ENCODE data around the gene PRKN. TPM values are rescaled to one million over a fixed set of nuclear protein-coding genes. Genes with fewer than 3 reads are reported as not detected.

PRKN gene
- total RNA-seq, 1 donor from 2014 or later = 7.0 TPM

DNA sequence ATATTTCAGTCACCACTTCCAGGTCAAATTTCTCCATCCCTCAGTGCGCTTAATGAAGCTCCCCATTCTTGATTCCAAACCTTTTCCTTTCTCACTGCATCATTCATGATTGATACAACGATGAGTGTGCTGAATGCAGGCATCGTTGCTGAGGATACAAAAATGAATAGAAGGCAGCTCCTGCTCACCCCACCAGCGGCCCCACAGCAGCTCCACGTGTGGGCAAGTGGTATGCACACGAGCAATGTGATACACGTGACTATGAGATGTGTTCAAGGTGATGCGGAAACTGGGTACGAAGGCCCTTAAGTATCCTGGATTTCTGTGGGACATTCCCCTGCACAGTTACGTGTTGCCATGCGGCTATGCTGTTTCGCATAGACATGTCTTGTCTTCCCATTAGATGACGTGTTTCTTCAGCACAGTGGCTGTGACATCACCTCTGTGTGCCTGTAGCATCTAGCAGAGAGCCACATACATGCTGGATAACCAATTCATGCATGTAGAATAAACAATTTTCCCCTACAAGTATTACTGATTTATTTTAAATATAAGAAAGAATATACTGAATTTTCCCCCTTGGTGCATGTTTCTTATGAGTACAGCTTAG is 1193.2 kb downstream of the PRKN start:
- no peak for DNase-seq
- H3K4me3 Mint-ChIP-seq (ENCODE audit: unreplicated experiment) = no peak overlapping the region
- no peaks in the 10 kb centered on the region for H3K27me3 Mint-ChIP-seq (ENCODE audit: unreplicated experiment)
- no peaks in the 10 kb centered on the region for H3K4me1 Mint-ChIP-seq (ENCODE audit: low read depth, unreplicated experiment)
- no peak overlapping the region for H3K27ac Mint-ChIP-seq (ENCODE audit: unreplicated experiment)
- no peaks in the 10 kb centered on the region for H3K36me3 Mint-ChIP-seq (ENCODE audit: unreplicated experiment)
- no peaks in the 10 kb centered on the region for H3K9me3 Mint-ChIP-seq (ENCODE audit: unreplicated experiment)
- TF ChIP-seq, protein P1, sequence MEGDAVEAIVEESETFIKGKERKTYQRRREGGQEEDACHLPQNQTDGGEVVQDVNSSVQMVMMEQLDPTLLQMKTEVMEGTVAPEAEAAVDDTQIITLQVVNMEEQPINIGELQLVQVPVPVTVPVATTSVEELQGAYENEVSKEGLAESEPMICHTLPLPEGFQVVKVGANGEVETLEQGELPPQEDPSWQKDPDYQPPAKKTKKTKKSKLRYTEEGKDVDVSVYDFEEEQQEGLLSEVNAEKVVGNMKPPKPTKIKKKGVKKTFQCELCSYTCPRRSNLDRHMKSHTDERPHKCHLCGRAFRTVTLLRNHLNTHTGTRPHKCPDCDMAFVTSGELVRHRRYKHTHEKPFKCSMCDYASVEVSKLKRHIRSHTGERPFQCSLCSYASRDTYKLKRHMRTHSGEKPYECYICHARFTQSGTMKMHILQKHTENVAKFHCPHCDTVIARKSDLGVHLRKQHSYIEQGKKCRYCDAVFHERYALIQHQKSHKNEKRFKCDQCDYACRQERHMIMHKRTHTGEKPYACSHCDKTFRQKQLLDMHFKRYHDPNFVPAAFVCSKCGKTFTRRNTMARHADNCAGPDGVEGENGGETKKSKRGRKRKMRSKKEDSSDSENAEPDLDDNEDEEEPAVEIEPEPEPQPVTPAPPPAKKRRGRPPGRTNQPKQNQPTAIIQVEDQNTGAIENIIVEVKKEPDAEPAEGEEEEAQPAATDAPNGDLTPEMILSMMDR (IDR thresholded peaks at IDR 0.05; ENCODE audit: partially characterized antibody, unreplicated experiment) = no peak

DNA sequence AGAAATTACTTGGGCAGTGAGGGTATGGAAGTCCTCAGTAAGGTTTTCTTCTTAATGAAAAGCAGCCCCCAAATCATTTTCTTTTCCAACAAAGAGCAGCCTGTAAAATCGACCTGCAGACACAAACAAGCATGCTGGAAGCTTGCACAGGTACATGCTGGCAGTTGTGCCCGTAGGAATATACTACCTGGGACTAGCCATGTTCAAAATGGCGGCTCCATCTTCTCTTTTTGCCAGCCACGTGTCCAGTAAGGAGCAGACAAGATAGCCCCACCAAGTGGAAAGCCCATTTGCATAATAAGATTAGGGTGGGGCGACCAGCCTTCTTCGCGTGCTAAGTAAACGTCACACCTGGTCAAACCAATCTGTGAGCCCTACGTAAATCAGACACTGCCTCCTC is 1194.3 kb downstream of the PRKN start:
- TF ChIP-seq, protein P1 (IDR thresholded peaks at IDR 0.05; ENCODE audit: partially characterized antibody, unreplicated experiment) = no peak
- Mint-ChIP-seq H3K27ac (ENCODE audit: unreplicated experiment) (no peak overlapping the region), H3K36me3 (ENCODE audit: unreplicated experiment) (no peaks in the 10 kb centered on the region), H3K27me3 (ENCODE audit: unreplicated experiment) (no peaks in the 10 kb centered on the region), H3K4me3 (ENCODE audit: unreplicated experiment) (no peak overlapping the region), H3K4me1 (ENCODE audit: low read depth, unreplicated experiment) (no peaks in the 10 kb centered on the region), H3K9me3 (ENCODE audit: unreplicated experiment) (no peaks in the 10 kb centered on the region)
- DNase-seq = no peak

DNA sequence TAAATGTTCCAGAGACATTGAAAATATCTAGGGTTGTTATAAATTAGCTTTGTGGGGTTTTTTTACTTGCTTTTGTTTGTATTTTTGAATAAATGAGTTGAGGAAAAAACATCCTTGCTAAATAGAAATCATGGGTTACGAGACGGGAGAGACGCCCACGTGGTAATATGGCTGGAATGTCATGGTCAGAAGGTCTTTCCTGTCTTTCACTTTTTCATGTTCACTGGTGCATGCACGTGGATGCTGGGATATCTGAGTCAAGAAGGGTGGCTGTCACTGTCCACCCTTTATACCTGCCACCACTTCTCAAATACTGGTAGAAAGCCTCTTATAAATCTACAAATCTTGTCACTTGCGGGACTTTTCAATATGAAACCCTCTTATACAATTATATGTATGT is 1195.0 kb downstream of the PRKN start:
- TF ChIP-seq, protein P1 (IDR thresholded peaks at IDR 0.05; ENCODE audit: partially characterized antibody, unreplicated experiment) = no peak
- no peak for DNase-seq
- Mint-ChIP-seq H3K4me1 (ENCODE audit: low read depth, unreplicated experiment) (no peaks in the 10 kb centered on the region), H3K27ac (ENCODE audit: unreplicated experiment) (no peak overlapping the region), H3K36me3 (ENCODE audit: unreplicated experiment) (no peaks in the 10 kb centered on the region), H3K4me3 (ENCODE audit: unreplicated experiment) (no peak overlapping the region), H3K9me3 (ENCODE audit: unreplicated experiment) (no peaks in the 10 kb centered on the region), H3K27me3 (ENCODE audit: unreplicated experiment) (no peaks in the 10 kb centered on the region)

- H3K36me3 Mint-ChIP-seq (ENCODE audit: unreplicated experiment) = no peaks in the 10 kb centered on the region
- TF ChIP-seq, protein P1 (IDR thresholded peaks at IDR 0.05; ENCODE audit: partially characterized antibody, unreplicated experiment) = no peak
- no peak for DNase-seq
- H3K4me1 Mint-ChIP-seq (ENCODE audit: low read depth, unreplicated experiment) = no peaks in the 10 kb centered on the region
- no peak overlapping the region for H3K27ac Mint-ChIP-seq (ENCODE audit: unreplicated experiment)
- no peak overlapping the region for H3K4me3 Mint-ChIP-seq (ENCODE audit: unreplicated experiment)
- no peaks in the 10 kb centered on the region for H3K27me3 Mint-ChIP-seq (ENCODE audit: unreplicated experiment)
- H3K9me3 Mint-ChIP-seq (ENCODE audit: unreplicated experiment) = no peaks in the 10 kb centered on the region
These were observed 1200.8 kb downstream of the PRKN start for GRCh38 chr6:161526794-161527193.

GRCh38 chr6:161523362-161523761 is 1204.2 kb downstream of the PRKN start:
- H3K36me3 Mint-ChIP-seq (ENCODE audit: unreplicated experiment) = no peaks in the 10 kb centered on the region
- TF ChIP-seq, protein P1 (IDR thresholded peaks at IDR 0.05; ENCODE audit: partially characterized antibody, unreplicated experiment) = no peak
- no peak overlapping the region for H3K4me3 Mint-ChIP-seq (ENCODE audit: unreplicated experiment)
- DNase-seq = no peak
- no peak overlapping the region for H3K27ac Mint-ChIP-seq (ENCODE audit: unreplicated experiment)
- no peaks in the 10 kb centered on the region for H3K27me3 Mint-ChIP-seq (ENCODE audit: unreplicated experiment)
- no peaks in the 10 kb centered on the region for H3K4me1 Mint-ChIP-seq (ENCODE audit: low read depth, unreplicated experiment)
- no peaks in the 10 kb centered on the region for H3K9me3 Mint-ChIP-seq (ENCODE audit: unreplicated experiment)
